SK-N-SH treated with all-trans-retinoic acid at 6 μM for 48 hours (cell line): ENCODE data around the gene DDIT3.
"Not testable (repeated sequence)": the region's sequence is repeated elsewhere in the genome, so short reads cannot be mapped to it uniquely, and the experiment has no call there.

ENCODE experiments used
- ATAC-seq: fragments of 200-7000 bp; cut with Tn5 transposase; 3 replicates; pipeline ENCODE4 v1.9.1; 2020; ENCODE audit warnings: mild to moderate bottlenecking, moderate library complexity
- ARNTL ChIP-seq: fragments of 450-650 bp; formaldehyde crosslinking; IDR thresholded peaks from 2 replicates; pipeline ENCODE4 v1.5.0; 2020; ENCODE audit warnings: low read depth, mild to moderate bottlenecking, moderate library complexity, borderline replicate concordance
- CSDC2 ChIP-seq: fragments of 250-450 bp; sonication (Bioruptor Pico); IDR thresholded peaks from 2 replicates; pipeline ENCODE4 v1.5.0; 2020; ENCODE audit warnings: mild to moderate bottlenecking, moderate library complexity
- CSRNP3 ChIP-seq: fragments of 250-450 bp; sonication (Bioruptor Pico); IDR thresholded peaks from 2 replicates; pipeline ENCODE4 v1.5.1; 2021; ENCODE audit warnings: mild to moderate bottlenecking, moderate library complexity
- ESRRG ChIP-seq: fragments of 250-450 bp; sonication (Bioruptor Pico); IDR thresholded peaks from 2 replicates; pipeline ENCODE4 v1.6.1; 2021; ENCODE audit warnings: mild to moderate bottlenecking
- GLIS3 ChIP-seq: fragments of 250-450 bp; sonication (Bioruptor Pico); IDR thresholded peaks from 2 replicates; pipeline ENCODE4 v1.5.0; 2020; ENCODE audit warnings: mild to moderate bottlenecking, moderate library complexity
- ISL1 ChIP-seq: fragments of 250-450 bp; sonication (Bioruptor Pico); IDR thresholded peaks from 2 replicates; pipeline ENCODE4 v2.1.2; 2022; ENCODE audit warnings: mild to moderate bottlenecking, moderate library complexity
- SNAI2 ChIP-seq: fragments of 250-450 bp; sonication (Bioruptor Pico); IDR thresholded peaks from 2 replicates; pipeline ENCODE4 v1.5.0; 2020; ENCODE audit warnings: mild to moderate bottlenecking, moderate library complexity
- TCF4 ChIP-seq: fragments of 250-450 bp; sonication (Bioruptor Pico); IDR thresholded peaks from 2 replicates; pipeline ENCODE4 v1.8.0; 2021; ENCODE audit warnings: mild to moderate bottlenecking, moderate library complexity, borderline replicate concordance
- ZFP30 ChIP-seq: fragments of 450-650 bp; formaldehyde crosslinking; IDR thresholded peaks from 2 replicates; pipeline ENCODE4 v1.5.0; 2022; ENCODE audit warnings: mild to moderate bottlenecking, moderate library complexity
- ZNF565 ChIP-seq: fragments of 450-650 bp; formaldehyde crosslinking; conservative IDR thresholded peaks from 2 replicates; pipeline ENCODE4 v1.5.0; 2020; ENCODE audit warnings: low read depth, mild to moderate bottlenecking, moderate library complexity
- ZNF70 ChIP-seq: fragments of 450-650 bp; formaldehyde crosslinking; IDR thresholded peaks from 2 replicates; pipeline ENCODE4 v1.5.0; 2020; ENCODE audit warnings: mild to moderate bottlenecking, moderate library complexity
- ZNF8 ChIP-seq: fragments of 450-650 bp; formaldehyde crosslinking; IDR thresholded peaks from 2 replicates; pipeline ENCODE4 v1.5.0; 2020; ENCODE audit warnings: mild to moderate bottlenecking, moderate library complexity
- TF ChIP-seq, protein P1 (sequence below): fragments of 250-450 bp; sonication (Bioruptor Pico); IDR thresholded peaks from 2 replicates; pipeline ENCODE4 v1.8.0; 2021; ENCODE audit warnings: low read depth, mild to moderate bottlenecking, moderate library complexity, borderline replicate concordance
- TF ChIP-seq, protein P2 (sequence below): fragments of 250-450 bp; sonication (Bioruptor Pico); IDR thresholded peaks from 2 replicates; pipeline ENCODE4 v1.5.0; 2020; ENCODE audit warnings: mild to moderate bottlenecking, moderate library complexity

The DDIT3 gene

GRCh38 chr12:57496822-57497221 is 23.5 kb downstream of the DDIT3 start:
- no peak for ATAC-seq
- TF ChIP-seq ARNTL (CRISPR knock-in tag) (no peak), CSRNP3 (CRISPR knock-in tag) (no peak), SNAI2 (CRISPR knock-in tag) (no peak)
- TF ChIP-seq, all 23 proteins: peak for 0

GRCh38 chr12:57495051-57495701 is 25.1 kb downstream of the DDIT3 start:
- not testable (repeated sequence) for ATAC-seq

DNA sequence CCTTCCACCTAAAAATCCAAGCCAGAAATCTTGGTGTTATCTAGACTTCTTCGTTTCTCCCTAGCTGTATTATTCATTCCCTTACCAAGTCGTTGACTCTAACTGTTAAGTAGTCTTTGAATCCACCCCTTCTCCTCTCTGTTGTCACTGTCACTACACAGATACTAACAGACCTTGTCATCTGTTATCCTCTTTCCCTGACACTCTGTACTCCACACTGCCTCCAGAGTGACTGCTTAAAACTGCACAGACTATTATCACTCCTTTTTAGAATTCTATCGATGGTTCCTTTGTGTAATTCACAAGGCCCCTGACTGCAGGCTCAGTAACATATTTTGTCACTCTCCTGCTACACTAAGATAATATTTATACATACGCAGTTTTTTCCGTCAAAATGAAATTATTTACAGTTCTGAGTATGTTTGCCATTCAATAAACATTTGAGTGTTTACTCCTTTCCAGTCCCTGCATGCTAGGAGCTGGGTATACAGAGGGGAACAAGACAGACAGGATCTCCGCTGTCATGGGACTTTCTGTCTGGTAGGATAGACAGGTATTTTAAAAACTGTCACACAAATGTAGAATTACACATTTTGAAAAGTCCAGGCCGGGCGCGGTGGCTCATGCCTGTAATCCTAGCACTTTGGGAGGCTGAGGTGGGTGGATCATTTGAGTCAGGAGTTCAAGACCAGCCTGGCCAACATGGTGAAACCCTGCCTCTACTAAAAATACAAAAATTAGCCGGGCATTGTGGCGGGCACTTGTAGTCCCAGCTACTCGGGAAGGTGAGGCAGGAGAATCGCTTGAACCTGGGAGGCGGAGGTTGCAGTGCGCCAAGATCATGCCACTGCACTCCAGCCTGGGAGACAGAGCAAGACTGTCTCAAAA is 28.7 kb downstream of the DDIT3 start:
- no peak for ATAC-seq
- TF ChIP-seq ZFP30 (CRISPR knock-in tag) (no peak), CSRNP3 (CRISPR knock-in tag) (no peak), ARNTL (CRISPR knock-in tag) (no peak), ZNF565 (no peak), ZNF70 (CRISPR knock-in tag) (no peak), GLIS3 (CRISPR knock-in tag) (no peak), TCF4 (CRISPR knock-in tag) (no peak), ESRRG (no peak)

GRCh38 chr12:57490126-57490525 is 30.2 kb downstream of the DDIT3 start:
- ATAC-seq = no peak
- TF ChIP-seq CSDC2 (CRISPR knock-in tag) (no peak), SNAI2 (CRISPR knock-in tag) (no peak), ZNF565 (no peak), ZNF8 (CRISPR knock-in tag) (no peak), ZFP30 (CRISPR knock-in tag) (no peak), ARNTL (CRISPR knock-in tag) (no peak), CSRNP3 (CRISPR knock-in tag) (no peak), GLIS3 (CRISPR knock-in tag) (no peak), ISL1 (CRISPR knock-in tag) (no peak), ZNF70 (CRISPR knock-in tag) (no peak), TCF4 (CRISPR knock-in tag) (no peak)
- TF ChIP-seq, protein P1, sequence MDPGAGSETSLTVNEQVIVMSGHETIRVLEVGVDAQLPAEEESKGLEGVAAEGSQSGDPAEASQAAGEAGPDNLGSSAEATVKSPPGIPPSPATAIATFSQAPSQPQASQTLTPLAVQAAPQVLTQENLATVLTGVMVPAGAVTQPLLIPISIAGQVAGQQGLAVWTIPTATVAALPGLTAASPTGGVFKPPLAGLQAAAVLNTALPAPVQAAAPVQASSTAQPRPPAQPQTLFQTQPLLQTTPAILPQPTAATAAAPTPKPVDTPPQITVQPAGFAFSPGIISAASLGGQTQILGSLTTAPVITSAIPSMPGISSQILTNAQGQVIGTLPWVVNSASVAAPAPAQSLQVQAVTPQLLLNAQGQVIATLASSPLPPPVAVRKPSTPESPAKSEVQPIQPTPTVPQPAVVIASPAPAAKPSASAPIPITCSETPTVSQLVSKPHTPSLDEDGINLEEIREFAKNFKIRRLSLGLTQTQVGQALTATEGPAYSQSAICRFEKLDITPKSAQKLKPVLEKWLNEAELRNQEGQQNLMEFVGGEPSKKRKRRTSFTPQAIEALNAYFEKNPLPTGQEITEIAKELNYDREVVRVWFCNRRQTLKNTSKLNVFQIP (CRISPR knock-in tag) = no peak
- TF ChIP-seq, protein P2, sequence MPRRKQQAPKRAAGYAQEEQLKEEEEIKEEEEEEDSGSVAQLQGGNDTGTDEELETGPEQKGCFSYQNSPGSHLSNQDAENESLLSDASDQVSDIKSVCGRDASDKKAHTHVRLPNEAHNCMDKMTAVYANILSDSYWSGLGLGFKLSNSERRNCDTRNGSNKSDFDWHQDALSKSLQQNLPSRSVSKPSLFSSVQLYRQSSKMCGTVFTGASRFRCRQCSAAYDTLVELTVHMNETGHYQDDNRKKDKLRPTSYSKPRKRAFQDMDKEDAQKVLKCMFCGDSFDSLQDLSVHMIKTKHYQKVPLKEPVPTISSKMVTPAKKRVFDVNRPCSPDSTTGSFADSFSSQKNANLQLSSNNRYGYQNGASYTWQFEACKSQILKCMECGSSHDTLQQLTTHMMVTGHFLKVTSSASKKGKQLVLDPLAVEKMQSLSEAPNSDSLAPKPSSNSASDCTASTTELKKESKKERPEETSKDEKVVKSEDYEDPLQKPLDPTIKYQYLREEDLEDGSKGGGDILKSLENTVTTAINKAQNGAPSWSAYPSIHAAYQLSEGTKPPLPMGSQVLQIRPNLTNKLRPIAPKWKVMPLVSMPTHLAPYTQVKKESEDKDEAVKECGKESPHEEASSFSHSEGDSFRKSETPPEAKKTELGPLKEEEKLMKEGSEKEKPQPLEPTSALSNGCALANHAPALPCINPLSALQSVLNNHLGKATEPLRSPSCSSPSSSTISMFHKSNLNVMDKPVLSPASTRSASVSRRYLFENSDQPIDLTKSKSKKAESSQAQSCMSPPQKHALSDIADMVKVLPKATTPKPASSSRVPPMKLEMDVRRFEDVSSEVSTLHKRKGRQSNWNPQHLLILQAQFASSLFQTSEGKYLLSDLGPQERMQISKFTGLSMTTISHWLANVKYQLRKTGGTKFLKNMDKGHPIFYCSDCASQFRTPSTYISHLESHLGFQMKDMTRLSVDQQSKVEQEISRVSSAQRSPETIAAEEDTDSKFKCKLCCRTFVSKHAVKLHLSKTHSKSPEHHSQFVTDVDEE = no peak
